AG08396 (cell line): Measurements from ENCODE around the gene ODF2L.
"Not testable (repeated sequence)": the region's sequence is repeated elsewhere in the genome, so short reads cannot be mapped to it uniquely, and the experiment has no call there.

Experiments
- DNase-seq: peaks from one replicate; pipeline ENCODE4 v3.0.0; 2012; ENCODE audit warnings: low spot score, mixed read lengths

Gene ODF2L

GRCh38 chr1:86387916-86388627 is 8.1 kb downstream of the ODF2L start:
- DNase-seq: no peak

GRCh38 chr1:86382878-86383277 is 13.2 kb downstream of the ODF2L start:
- DNase-seq: no peak

- no peak for DNase-seq
These were observed 14.9 kb downstream of the ODF2L start for GRCh38 chr1:86381223-86381622.

DNA sequence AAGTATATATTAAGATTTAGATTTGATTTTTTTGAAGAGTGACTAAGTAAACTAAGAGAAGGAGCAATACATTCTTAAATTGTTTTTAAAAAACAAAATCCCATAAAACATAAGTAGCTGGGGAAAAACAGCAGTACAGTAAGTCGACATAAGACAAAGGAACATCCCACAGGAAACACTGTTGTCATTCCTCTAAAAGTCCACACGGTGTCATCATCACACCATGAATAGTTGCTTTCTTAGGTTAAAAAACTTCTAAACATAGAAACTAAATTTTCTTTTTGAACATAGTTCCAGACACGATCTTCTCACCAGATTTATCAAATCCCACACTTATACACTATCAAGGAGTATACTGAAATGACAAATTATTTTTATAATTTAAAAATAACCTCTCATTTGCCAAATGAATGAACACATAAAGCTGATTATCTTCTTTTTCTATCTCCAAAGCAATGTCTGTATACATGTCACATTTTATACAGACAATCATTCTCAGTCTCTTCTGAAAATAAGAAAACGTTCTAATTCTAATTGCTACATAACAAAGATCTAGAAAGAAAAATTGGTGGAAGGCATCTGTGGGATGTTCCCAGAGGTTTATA is 15.8 kb downstream of the ODF2L start:
- DNase-seq: peak; percentile 41

- DNase-seq: no peak
These were observed 17.3 kb downstream of the ODF2L start for GRCh38 chr1:86378813-86379212.

GRCh38 chr1:86377341-86377740 is 18.8 kb downstream of the ODF2L start:
- no peak for DNase-seq

- DNase-seq: no peak
These were observed 20.4 kb downstream of the ODF2L start for GRCh38 chr1:86375688-86376087.

GRCh38 chr1:86370601-86371022 is 25.5 kb downstream of the ODF2L start:
- DNase-seq: no peak

DNA sequence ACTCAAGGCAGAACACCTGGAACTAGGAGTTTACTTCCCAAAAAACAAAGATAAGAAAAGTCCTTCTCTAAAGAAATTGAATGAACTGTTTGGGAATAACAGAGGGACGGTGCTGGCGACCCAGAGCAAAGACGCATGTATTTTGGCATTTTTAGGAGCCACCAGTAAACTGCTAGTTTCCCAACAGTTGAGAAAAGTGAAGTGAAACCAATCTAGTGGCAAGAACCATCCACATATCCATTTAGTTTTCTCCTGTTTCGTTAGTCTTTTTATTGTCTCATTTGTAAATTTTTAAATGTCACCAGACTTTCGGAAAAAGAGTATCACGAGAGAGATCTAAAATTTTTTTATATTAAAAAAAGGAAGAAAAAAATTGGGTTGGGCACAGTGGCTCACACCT is 30.2 kb downstream of the ODF2L start:
- no peak for DNase-seq

- no peak for DNase-seq
These were observed 33.3 kb downstream of the ODF2L start for GRCh38 chr1:86362807-86363206.

DNA sequence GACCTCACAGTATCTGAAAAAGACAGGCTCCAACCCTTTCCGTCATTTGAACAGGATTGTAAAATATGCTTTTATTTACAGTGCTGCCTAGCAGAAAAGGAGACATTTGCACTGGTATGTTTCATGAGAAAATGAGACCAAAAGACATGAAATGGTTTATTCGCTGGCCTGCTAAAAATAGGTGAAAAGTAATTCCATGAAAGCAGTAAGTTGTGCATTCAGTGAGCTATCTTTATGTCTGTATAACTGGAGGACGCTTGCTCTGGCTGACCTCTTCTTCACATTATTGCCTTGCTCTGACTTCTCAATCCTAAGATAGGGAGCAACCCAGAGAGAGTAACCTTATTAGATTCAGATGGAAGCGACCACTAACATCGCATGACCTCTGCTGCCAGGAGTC is 38.3 kb downstream of the ODF2L start:
- no peak for DNase-seq

- DNase-seq: no peak
These were observed 39.9 kb downstream of the ODF2L start for GRCh38 chr1:86356247-86356646.

GRCh38 chr1:86352086-86352485 is 44.0 kb downstream of the ODF2L start:
- no peak for DNase-seq

DNA sequence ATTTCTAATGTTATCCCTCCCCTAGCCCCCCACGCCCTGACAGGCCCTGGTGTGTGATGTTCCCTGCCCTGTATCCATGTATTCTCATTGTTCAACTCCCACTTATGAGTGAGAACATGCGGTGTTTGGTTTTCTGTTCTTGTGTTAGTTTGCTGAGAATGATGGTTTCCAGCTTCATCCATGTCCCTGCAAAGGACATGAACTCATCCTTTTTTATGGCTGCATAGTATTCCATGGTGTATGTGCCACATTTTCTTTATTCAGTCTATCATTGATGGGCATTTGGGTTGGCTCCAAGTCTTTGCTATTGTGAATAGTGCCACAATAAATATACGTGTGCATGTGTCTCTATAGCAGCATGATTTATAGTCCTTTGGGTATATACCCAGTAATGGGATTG is 45.9 kb downstream of the ODF2L start:
- not testable (repeated sequence) for DNase-seq

DNA sequence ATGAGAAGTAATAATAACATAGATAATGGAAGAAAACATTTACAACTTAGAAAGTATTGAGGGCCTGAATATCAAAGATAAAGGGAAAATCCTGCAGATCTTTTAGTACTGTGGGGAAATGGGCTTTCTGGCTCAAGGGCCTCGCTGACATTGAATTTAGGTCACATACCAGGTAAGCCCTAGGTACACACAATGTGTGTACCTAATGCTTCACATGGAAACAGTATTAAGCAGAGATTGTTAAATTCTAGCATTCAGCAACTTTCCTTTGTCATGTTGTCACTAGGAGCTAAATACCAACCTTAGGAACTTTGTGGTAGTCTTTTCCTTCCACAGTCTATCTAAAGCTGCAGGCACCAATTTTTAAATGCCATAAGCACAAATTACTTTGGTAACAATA is 49.7 kb downstream of the ODF2L start:
- DNase-seq: no peak

DNA sequence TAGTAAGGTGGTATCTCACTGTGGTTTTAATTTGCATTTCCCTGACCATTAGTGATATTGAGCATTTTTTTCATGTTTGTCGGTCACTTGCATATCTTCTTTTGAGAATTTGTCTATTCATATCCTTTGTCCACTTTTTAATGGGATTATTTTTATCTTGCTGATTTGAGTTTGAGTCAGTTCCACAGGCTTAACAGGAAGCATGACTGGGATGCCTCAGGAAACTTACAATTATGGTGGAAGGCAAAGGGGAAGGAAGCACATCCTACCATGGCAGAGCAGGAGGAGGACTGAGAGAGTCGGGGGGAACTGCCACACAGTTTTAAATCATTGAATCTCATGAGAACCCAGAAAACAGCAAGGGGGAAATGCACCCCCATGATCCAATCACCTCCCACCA is 51.1 kb downstream of the ODF2L start:
- DNase-seq: no peak

DNA sequence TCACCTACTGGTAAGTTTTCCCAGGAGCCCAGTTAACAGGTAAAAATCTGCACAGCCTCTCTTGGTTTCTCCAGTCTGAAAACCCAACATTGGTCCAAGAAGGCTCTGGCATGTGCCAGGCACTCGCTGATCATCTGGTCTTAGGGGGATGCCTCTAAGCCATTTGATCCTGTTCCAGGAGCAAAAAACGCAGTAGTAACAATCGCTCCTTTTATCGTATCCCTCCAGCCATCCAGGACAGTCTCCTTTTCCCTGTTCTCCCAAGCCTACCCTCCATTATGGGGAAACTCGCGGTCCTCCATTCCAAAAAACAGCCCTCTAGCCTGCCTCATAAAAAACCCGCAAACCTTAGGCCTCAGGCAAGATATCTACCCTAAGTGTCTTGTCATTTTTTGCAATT is 56.2 kb downstream of the ODF2L start:
- DNase-seq: no peak

GRCh38 chr1:86339014-86339812 is 56.9 kb downstream of the ODF2L start:
- DNase-seq: no peak

DNA sequence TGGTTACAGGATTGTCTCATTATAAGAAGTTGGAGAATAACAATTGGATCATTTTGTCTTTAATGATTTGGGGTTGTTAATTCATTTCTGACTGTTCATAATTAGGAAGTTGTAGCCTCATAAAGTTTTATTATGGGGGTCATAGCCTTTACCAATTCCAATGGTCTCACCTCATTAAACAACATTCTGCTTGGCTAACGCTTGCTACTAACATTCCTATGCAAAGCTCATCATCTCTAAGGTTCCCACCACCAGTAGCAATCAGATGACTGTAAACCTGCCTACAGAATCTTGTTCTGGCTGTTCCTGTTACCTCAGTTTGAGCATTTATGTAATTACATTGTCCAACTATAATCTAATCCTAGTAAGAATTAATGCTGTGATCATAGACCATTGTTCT is 60.2 kb downstream of the ODF2L start:
- DNase-seq: no peak

- DNase-seq: no peak
These were observed 70.9 kb downstream of the ODF2L start for GRCh38 chr1:86325264-86325663.

DNA sequence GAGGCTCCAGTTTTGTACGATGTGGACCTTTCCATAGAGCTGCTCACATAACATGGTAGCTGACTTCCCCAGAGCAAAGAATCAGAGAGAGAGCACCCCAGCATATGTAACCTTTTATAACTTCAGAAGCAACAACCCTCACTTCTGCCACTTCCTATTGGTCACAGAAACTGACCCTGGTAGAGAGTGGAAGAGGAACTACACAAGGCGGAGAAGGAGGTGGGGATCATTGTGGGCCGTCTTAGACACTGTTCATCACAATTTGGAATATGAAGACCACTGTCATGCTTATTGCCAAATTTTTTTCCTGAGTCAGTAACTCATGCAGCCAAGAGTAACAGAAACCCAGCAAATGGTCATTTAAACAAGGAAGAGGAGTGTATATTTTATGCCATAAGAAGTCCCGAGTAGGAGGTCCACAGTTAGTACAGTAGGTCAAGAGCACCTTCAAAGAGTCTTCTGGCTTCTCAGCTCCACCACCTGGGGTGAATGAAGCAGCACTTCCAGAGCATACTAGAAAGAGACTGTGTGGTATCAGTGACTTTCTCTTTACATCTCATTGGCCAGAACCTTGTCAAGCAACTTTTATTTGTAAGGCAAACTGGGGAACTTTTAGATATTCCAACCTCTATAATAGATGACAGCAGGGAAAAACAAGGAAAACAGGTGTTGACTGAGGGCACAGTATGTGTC is 71.8 kb downstream of the ODF2L start:
- DNase-seq: no peak

DNA sequence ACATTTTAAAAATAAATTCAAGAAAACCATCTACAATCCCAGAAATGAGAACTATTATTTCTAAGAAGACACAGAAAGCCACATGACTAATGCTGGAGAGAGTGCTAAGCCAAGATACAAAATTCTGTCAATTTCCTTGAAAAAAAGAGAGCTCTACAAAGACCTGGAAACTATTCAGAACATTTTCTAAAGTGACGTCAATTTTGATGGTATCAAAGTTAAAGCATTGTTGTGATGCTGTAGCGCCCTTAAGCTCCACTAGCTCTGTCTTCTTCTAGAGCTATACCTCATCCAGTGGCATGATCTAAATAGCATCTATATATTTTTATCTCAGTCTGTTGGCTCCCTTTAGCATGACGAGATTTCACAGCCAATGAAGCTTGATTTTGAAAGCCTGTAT is 73.9 kb downstream of the ODF2L start:
- no peak for DNase-seq

DNA sequence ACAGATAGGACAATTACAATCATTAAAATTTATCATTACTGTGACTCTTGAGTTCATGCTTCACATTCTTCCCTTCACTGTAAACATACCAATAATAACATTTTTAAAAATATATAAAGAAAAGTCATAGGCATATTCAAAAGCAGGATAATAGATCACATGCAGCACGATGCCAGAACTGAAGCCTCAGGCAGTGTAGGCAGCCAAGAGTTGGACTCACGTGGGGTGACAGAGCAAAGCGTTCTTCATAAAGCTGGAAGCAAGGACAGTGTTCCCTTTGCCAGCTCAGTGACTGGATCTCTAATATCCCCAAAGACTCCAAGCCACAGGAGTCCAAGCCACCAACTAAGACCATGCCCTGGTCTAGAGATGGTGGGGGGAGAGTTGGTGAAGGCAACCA is 77.7 kb downstream of the ODF2L start:
- no peak for DNase-seq
